ENCODE data around the gene PPP2R1A.
"Not testable (repeated sequence)": the region's sequence is repeated elsewhere in the genome, so short reads cannot be mapped to it uniquely, and the experiment has no call there.

- TF ChIP-seq POLR2AphosphoS5 (IDR thresholded peaks at IDR 0.05; ENCODE audit: low read depth, low read length) = not testable (repeated sequence)
- peak; percentile 33; the same call in 1 of the 2 replicates for TF ChIP-seq POLR2A (IDR thresholded peaks at IDR 0.05; ENCODE audit: low read depth, low read length)
These were observed 11.0 kb downstream of the PPP2R1A start for GRCh38 chr19:52200755-52201391.
